CD4-positive, CD25-positive, alpha-beta regulatory T cell (primary cell): ENCODE data around the gene STK24. TPM values are rescaled to one million over a fixed set of nuclear protein-coding genes. Genes with fewer than 3 reads are reported as not detected.
A peak's percentile ranks its signal among the peaks of the same experiment; 100 is the strongest.
"Not testable (repeated sequence)": the region's sequence is repeated elsewhere in the genome, so short reads cannot be mapped to it uniquely, and the experiment has no call there.

Experiments used
- ATAC-seq, 2 donors: fragments of 150-1000 bp; cut with Tn5 transposase; one replicate each; pipeline ENCODE4 v1.10.0; 2021; ENCODE audit warnings: low read depth in 2 of 2, moderate number of reproducible peaks in 2 of 2, moderate library complexity in 1 of 2
- DNase-seq, 3 donors: peaks; one replicate each; pipeline versions ENCODE4 v3.0.0 to v3.0.0-alpha.2; 2012 to 2022; ENCODE audit warnings: mixed read lengths in 1 of 3
- H3K27ac ChIP-seq: one replicate; pipeline ENCODE4 v1.7.0; 2013; ENCODE audit warnings: mild to moderate bottlenecking, low read length; ENCODE audit not compliant: insufficient read depth, poor library complexity, severe bottlenecking
- H3K27me3 ChIP-seq: one replicate; pipeline ENCODE4 v1.7.0; 2013; ENCODE audit warnings: low read length; ENCODE audit not compliant: control insufficient read depth, insufficient read depth
- H3K36me3 ChIP-seq: one replicate; pipeline ENCODE4 v1.7.0; 2013; ENCODE audit warnings: mild to moderate bottlenecking, low read length, moderate library complexity; ENCODE audit not compliant: control insufficient read depth, insufficient read depth
- H3K4me1 ChIP-seq: 2 replicates; pipeline ENCODE4 v1.7.0; 2013; ENCODE audit warnings: mild to moderate bottlenecking, low read length; ENCODE audit not compliant: insufficient read depth, control insufficient read depth, poor library complexity, severe bottlenecking
- H3K4me3 ChIP-seq: one replicate; pipeline ENCODE4 v1.7.0; 2013; ENCODE audit warnings: low read depth, mild to moderate bottlenecking, low read length, moderate library complexity
- H3K9me3 ChIP-seq, 2 experiments: 1 replicate in 1 of 2; 2 replicates in 1 of 2; pipeline ENCODE4 v1.7.0; 2013; ENCODE audit warnings: low read length in 2 of 2, mild to moderate bottlenecking in 1 of 2, moderate library complexity in 1 of 2; ENCODE audit not compliant: control insufficient read depth in 2 of 2
- H3K27ac Mint-ChIP-seq, 3 donors: one replicate each; pipeline ENCODE4 v1.8.0; 2020 to 2022; ENCODE audit warnings: mild to moderate bottlenecking in 3 of 3, mixed read lengths in 3 of 3, moderate library complexity in 2 of 3
- H3K27me3 Mint-ChIP-seq: one replicate; pipeline ENCODE4 v1.8.0; 2022; ENCODE audit warnings: mild to moderate bottlenecking, mixed read lengths
- H3K36me3 Mint-ChIP-seq: one replicate; pipeline ENCODE4 v1.8.0; 2020; ENCODE audit warnings: mixed read lengths
- H3K4me1 Mint-ChIP-seq, 4 donors: one replicate each; pipeline ENCODE4 v1.8.0; 2020 to 2022; ENCODE audit warnings: mixed read lengths in 4 of 4, mild to moderate bottlenecking in 1 of 4
- H3K4me3 Mint-ChIP-seq, 4 donors: one replicate each; pipeline ENCODE4 v1.8.0; 2020 to 2022; ENCODE audit warnings: mild to moderate bottlenecking in 4 of 4, mixed read lengths in 4 of 4, moderate library complexity in 3 of 4
- H3K9me3 Mint-ChIP-seq, 7 donors: one replicate each; pipeline ENCODE4 v1.8.0; 2020 to 2022; ENCODE audit warnings: mixed read lengths in 7 of 7, mild to moderate bottlenecking in 3 of 7, moderate library complexity in 2 of 7
- polyA plus RNA-seq, 4 donors: library from polyadenylated mRNA; unstranded; fragments of 300-500 nt; fragmentation: Illumina TruSeq; gene quantifications; one replicate each; pipeline ENCODE4 v1.2.3, GENCODE V29; 2021
- total RNA-seq: library from RNA; stranded (reverse); gene quantifications from one replicate; pipeline ENCODE4 v1.2.3, GENCODE V29; 2022

The STK24 gene
- total and polyA plus RNA-seq, 5 donors from 2014 or later: 26.7 to 141 (median 54.1) TPM

- not testable (repeated sequence) for H3K4me3 ChIP-seq, H3K4me1 ChIP-seq, H3K27ac ChIP-seq, H3K9me3 ChIP-seq, H3K4me3 Mint-ChIP-seq, H3K4me1 Mint-ChIP-seq, H3K36me3 ChIP-seq, DNase-seq, H3K27ac Mint-ChIP-seq, H3K36me3 Mint-ChIP-seq, H3K27me3 Mint-ChIP-seq, ATAC-seq, H3K27me3 ChIP-seq, H3K9me3 Mint-ChIP-seq
Measured at GRCh38 chr13:98590471-98590870, 13.6 kb upstream of the STK24 start.

GRCh38 chr13:98589516-98589915 is 12.6 kb upstream of the STK24 start:
- not testable (repeated sequence) for H3K9me3 ChIP-seq, DNase-seq, H3K27me3 Mint-ChIP-seq, H3K4me3 ChIP-seq, ATAC-seq, H3K4me3 Mint-ChIP-seq, H3K27ac Mint-ChIP-seq, H3K36me3 ChIP-seq, H3K9me3 Mint-ChIP-seq, H3K36me3 Mint-ChIP-seq, H3K4me1 Mint-ChIP-seq, H3K27me3 ChIP-seq, H3K4me1 ChIP-seq, H3K27ac ChIP-seq

GRCh38 chr13:98586400-98587345 is 9.8 kb upstream of the STK24 start:
- peaks cover 0 to 2% (median 0%) of the 10 kb centered on the region in 7 donors for H3K9me3 Mint-ChIP-seq
- peaks cover 4% of the 10 kb centered on the region for H3K27me3 Mint-ChIP-seq
- H3K4me1 ChIP-seq: no peaks in the 10 kb centered on the region
- no peak overlapping the region for H3K4me3 Mint-ChIP-seq
- no peak overlapping the region for H3K27ac ChIP-seq
- H3K27me3 ChIP-seq: no peaks in the 10 kb centered on the region
- DNase-seq: no peak
- no peak overlapping the region for H3K4me3 ChIP-seq
- no peak for ATAC-seq
- H3K36me3 ChIP-seq: no peaks in the 10 kb centered on the region
- H3K4me1 Mint-ChIP-seq: no peaks in the 10 kb centered on the region
- H3K9me3 ChIP-seq: no peaks in the 10 kb centered on the region
- no peaks in the 10 kb centered on the region for H3K36me3 Mint-ChIP-seq
- H3K27ac Mint-ChIP-seq: no peak overlapping the region

- no peak overlapping the region for H3K27ac Mint-ChIP-seq
- no peak overlapping the region for H3K4me3 Mint-ChIP-seq
- ATAC-seq (no peak), DNase-seq (no peak)
- no peaks in the 10 kb centered on the region for H3K4me1 ChIP-seq
- H3K27ac ChIP-seq: no peak overlapping the region
- H3K36me3 ChIP-seq: no peaks in the 10 kb centered on the region
- peaks cover 4% of the 10 kb centered on the region for H3K27me3 Mint-ChIP-seq
- H3K4me1 Mint-ChIP-seq: no peaks in the 10 kb centered on the region
- no peaks in the 10 kb centered on the region for H3K27me3 ChIP-seq
- H3K4me3 ChIP-seq: no peak overlapping the region
- H3K9me3 Mint-ChIP-seq: peaks cover 0 to 2% (median 0%) of the 10 kb centered on the region in 7 donors
- no peaks in the 10 kb centered on the region for H3K9me3 ChIP-seq
- H3K36me3 Mint-ChIP-seq: no peaks in the 10 kb centered on the region
Measured at GRCh38 chr13:98585946-98586345, 9.0 kb upstream of the STK24 start.

- H3K27ac Mint-ChIP-seq: no peak overlapping the region
- H3K27me3 Mint-ChIP-seq: peaks cover 4% of the 10 kb centered on the region
- no peak overlapping the region for H3K4me3 ChIP-seq
- no peak overlapping the region for H3K27ac ChIP-seq
- H3K9me3 Mint-ChIP-seq: peaks cover 0 to 1% (median 0%) of the 10 kb centered on the region in 7 donors
- no peaks in the 10 kb centered on the region for H3K36me3 ChIP-seq
- H3K9me3 ChIP-seq: no peaks in the 10 kb centered on the region
- H3K4me3 Mint-ChIP-seq: no peak overlapping the region
- no peaks in the 10 kb centered on the region for H3K4me1 ChIP-seq
- H3K27me3 ChIP-seq: no peaks in the 10 kb centered on the region
- H3K36me3 Mint-ChIP-seq: no peaks in the 10 kb centered on the region
- ATAC-seq: no peak
- no peaks in the 10 kb centered on the region for H3K4me1 Mint-ChIP-seq
- DNase-seq: no peak
Measured at GRCh38 chr13:98585398-98585754, 8.5 kb upstream of the STK24 start.

- no peaks in the 10 kb centered on the region for H3K36me3 Mint-ChIP-seq
- no peaks in the 10 kb centered on the region for H3K4me1 Mint-ChIP-seq
- no peaks in the 10 kb centered on the region for H3K27me3 ChIP-seq
- peaks cover 0 to 1% (median 0%) of the 10 kb centered on the region in 7 donors for H3K9me3 Mint-ChIP-seq
- peaks cover 4% of the 10 kb centered on the region for H3K27me3 Mint-ChIP-seq
- ATAC-seq (no peak), DNase-seq (no peak)
- H3K27ac ChIP-seq: no peak overlapping the region
- no peaks in the 10 kb centered on the region for H3K4me1 ChIP-seq
- peak overlapping the region in 1 of 3 donors; percentile 42 for H3K27ac Mint-ChIP-seq
- H3K9me3 ChIP-seq: no peaks in the 10 kb centered on the region
- no peak overlapping the region for H3K4me3 Mint-ChIP-seq
- H3K4me3 ChIP-seq: no peak overlapping the region
- H3K36me3 ChIP-seq: no peaks in the 10 kb centered on the region
Measured at GRCh38 chr13:98584668-98585397, 7.9 kb upstream of the STK24 start.

- DNase-seq (no peak), ATAC-seq (no peak)
- H3K27ac Mint-ChIP-seq: no peak overlapping the region
- no peaks in the 10 kb centered on the region for H3K4me1 Mint-ChIP-seq
- H3K9me3 Mint-ChIP-seq: no peaks in the 10 kb centered on the region
- H3K4me1 ChIP-seq: no peaks in the 10 kb centered on the region
- no peaks in the 10 kb centered on the region for H3K27me3 Mint-ChIP-seq
- no peaks in the 10 kb centered on the region for H3K36me3 Mint-ChIP-seq
- H3K4me3 ChIP-seq: no peak overlapping the region
- no peak overlapping the region for H3K27ac ChIP-seq
- no peaks in the 10 kb centered on the region for H3K9me3 ChIP-seq
- no peaks in the 10 kb centered on the region for H3K36me3 ChIP-seq
- H3K27me3 ChIP-seq: no peaks in the 10 kb centered on the region
- H3K4me3 Mint-ChIP-seq: peak overlapping the region in 1 of 4 donors; percentile 24
Measured at GRCh38 chr13:98582947-98583346, 6.0 kb upstream of the STK24 start.
